Activated CD4-positive, alpha-beta T cell treated with anti-CD3 and anti-CD28 coated beads, Interleukin-2, amount 50 U/mL, for 16 hours (primary cell): ENCODE results near the gene PRCC.

ENCODE experiments used
- DNase-seq: peaks from one replicate; pipeline ENCODE4 v3.0.0-alpha.2; 2020

PRCC gene

DNA sequence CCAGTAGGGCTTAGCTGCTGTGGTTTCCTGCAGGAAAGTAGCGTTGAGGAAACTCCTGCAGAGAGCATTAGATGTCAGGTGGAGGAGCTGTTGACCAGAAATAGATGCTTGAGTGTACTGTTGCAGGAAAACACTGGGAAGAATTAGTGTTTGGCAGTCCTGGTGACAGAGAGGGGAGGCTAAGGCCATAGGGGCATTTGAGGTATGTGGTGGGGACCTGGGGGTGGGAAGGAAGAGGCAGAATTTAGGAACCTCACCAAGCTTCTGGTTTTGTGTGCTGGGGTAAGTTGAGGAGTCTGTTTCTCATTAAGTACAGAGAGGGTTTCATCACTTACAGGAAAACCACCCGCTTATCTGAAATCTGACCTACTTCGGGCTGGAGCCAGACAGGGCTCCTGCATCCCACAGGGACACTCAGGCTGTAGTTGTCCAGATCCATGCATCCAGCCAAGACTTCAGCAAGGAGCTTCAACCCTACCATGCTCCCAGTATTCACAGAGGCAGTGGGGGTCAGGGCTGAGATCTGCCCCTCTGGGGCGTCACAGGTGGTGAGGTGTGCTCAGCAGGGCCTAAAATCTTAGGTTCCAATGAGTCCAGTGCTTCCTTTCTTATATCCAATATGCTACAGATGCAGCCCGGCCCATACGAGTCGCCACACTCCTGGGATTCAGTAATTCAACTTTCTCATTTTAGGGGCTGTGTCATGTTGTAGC is 34.2 kb downstream of the PRCC start:
- no peak for DNase-seq

GRCh38 chr1:156802421-156802935 is 35.1 kb downstream of the PRCC start:
- no peak for DNase-seq

DNA sequence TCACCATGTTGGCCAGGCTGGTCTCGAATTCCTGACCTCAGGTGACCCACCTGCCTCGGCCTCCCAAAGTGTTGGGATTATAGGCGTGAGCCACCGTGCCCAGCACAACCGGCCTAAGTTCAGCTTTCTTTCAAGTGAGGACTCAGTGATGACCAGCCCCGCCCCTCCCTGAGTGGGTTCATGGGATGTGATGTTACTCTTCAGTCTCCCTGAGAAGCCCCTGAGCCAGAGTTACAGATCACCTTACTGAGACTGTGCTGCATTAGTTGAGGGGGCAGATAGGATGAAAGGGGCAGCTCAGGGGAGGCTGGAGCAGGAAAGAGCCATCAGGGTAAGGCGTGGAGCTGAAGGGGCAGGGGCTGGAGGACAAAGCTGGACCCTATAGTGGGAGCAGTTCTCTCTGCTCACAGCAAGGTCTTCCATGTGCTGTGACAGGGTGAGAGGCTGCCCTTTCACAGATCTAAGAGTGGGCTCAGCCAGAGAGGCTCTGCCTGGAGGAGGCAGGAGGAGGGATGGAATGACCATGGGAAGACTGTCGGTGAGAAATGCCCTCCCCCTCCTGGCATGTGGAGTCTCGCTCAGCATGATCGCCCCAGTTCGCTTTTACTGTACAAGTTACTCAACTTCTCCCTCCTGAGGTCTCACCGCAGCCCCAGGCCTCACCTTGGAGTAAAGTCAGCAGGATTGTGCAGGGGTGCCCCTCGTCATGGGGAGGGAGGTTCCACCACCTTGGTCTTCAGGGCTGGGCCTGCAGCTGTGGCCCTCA is 35.9 kb downstream of the PRCC start:
- DNase-seq: no peak

GRCh38 chr1:156804026-156804425 is 36.7 kb downstream of the PRCC start:
- no peak for DNase-seq

- DNase-seq: no peak
Observed at GRCh38 chr1:156804572-156805243, 37.4 kb downstream of the PRCC start.

DNA sequence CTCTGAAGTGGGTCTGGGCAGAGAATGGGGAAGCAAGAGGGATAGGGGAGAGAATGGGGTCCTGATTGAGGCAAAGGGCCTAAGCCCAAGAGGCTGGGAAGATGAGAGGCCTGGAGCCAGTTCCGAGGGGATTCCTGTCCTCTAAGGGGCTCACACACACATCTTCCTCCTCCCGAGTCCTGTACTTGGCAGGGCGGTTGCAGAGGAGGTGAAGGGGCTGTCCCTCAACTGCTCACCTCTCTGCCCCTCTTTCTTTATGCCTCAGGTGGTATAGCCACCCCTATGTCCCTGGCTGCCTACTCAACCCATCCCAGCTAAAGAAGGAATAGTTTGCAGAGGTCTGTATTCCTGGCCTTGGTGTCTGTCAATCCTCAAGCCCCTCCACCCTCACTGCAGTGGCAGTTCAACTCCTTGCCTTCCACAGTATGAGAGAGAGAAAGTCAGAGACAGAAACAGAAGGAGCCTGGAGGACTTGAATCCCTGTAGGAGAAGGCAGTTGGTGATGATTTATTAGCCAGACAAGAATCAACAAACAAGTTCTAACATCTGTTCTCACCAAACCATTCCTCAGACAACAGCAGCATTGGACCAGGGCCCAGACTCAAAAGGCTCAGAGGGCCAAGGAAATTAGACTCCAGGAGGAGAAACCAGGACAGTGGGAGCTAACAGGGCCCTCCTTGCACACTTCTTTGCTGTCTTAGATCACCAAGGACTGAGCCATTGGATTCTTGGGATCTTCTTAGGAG is 38.6 kb downstream of the PRCC start:
- no peak for DNase-seq

GRCh38 chr1:156806512-156807440 is 39.4 kb downstream of the PRCC start:
- DNase-seq: no peak

DNA sequence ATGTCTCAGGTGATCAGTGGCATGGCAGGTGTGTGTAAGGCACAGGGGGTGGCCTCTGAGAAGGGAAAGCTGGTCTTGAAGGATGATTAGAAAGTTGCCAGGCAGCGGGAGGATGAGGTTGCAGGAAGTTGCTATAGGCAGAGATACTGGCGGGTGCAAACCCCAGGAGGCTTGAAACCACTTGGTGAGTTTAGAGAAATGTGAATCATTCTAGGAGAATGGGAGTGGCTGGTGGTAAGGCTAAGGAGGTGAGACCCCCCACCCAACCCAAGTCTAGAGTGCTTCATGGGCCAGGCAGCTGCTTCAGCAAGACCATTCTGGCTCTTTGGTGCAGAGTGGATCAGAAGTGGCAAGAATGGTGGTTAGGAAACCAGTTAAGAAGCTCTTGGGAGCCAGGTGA is 40.3 kb downstream of the PRCC start:
- peak; percentile 80 for DNase-seq

- DNase-seq: no peak
Observed at GRCh38 chr1:156808186-156809030, 41.1 kb downstream of the PRCC start.

GRCh38 chr1:156809281-156809680 is 41.9 kb downstream of the PRCC start:
- no peak for DNase-seq

GRCh38 chr1:156809711-156810366 is 42.5 kb downstream of the PRCC start:
- no peak for DNase-seq

- DNase-seq: no peak
Observed at GRCh38 chr1:156811168-156811567, 43.8 kb downstream of the PRCC start.

DNA sequence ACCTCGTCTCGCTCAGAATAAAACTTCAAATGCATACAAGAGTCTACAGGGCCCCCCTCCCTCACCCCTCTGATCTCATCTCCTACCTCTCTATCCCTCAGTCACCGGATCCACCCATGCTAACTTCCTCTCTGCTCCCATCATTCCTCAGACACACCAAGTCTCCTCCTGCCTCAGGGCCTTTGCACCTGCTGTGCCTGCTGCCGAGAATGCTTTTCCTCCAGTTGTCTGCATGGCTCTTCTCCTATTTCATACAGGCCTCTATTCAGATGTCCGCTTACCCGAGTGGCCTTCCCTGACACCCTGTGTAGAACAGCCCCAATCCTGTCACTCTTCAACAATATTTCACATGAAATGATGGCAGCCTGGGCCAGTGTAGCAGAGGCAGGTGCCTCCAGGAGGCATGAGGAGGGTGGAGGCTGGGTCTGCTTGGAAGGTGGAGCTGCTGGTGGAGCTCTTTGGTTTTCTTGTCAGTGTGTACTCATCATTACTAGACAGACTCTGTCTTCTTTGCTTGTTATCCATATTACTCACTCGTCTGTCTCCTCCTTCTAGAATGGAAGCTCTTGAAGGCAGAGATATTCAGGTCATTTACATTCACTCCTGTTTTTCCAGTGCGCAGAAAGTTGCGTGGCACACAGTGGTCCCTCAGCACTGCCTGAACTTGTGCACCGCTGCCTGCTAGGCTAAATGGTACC is 45.1 kb downstream of the PRCC start:
- DNase-seq: no peak

DNA sequence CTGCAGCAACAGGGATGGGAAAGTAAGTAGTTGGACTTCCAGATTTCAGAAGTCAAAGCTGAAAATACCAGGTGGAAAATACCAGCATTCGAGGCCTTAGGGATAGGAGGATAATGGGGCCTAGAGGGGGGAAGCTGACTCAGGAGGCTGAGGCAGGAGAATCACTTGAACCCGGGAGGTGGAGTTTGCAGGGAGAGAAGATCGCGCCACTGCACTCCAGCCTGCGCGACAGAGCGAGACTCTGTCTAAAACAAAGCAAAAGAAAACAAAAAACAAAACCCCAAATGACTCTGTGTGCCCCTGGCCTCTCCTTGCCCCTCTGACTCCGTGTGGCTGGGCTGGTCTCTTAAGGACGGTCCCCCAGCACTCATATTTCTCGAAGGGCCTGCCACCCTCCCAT is 46.0 kb downstream of the PRCC start:
- DNase-seq: no peak

GRCh38 chr1:156813750-156814570 is 46.6 kb downstream of the PRCC start:
- peak; percentile 78 for DNase-seq

DNA sequence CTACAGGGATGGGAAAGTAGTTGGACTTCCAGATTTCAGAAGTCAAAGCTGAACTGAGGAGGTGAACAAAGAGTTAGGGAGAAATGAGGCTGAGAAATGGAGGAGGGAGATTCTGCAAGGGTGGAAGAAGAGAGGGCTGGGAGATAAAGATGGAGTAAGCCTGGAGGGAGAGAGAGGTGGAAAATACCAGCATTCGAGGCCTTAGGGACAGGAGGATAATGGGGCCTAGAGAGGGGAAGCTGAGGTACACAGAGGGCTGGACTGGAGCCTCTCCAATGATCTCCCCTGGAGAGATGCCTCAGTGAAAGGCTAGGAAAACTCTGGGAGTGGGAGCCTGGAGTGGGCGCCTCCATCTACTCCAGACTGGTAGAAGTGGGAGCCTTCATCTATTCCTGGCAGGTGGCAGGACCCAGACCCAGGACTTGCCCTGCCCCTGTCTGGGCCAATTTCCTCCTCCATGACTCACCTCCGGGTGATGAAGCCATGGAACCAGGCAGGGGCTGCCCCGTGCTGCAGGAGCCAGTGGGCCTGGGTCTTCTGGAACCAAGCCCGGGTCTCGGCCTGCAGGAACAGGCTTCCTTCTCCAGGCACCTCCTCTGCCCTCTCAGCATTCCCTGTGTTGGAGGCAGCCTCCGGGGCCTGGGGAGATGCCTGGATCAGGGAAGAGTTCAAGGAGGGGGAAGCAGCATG is 47.4 kb downstream of the PRCC start:
- DNase-seq: peak; percentile 57

DNA sequence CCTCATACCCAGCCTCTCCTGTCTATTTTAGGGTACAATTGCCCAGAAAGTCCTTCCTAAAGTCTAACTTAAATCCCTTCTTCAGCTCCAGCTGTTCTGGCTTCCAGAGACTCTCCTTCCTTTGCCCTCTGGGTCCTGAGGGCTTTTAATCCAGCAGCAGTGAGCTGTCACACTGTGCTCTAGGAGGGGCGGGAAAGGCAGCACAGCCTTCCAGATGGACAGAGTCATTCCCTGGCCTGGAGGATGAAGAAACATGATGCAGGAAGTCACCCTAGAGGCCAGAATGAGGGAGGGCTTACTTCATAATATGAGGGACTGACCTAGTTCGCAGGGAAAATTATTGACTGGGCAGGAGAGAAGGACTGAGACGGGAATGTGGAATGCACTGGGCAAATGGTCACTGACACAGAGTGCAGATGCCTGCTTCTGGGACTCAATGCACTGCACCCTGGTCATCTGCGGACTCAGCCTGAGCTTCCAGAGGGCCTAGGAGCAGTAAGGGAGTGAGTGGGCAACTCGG is 48.0 kb downstream of the PRCC start:
- no peak for DNase-seq

- DNase-seq: no peak
Observed at GRCh38 chr1:156815961-156816422, 48.7 kb downstream of the PRCC start.
